Prostate gland (tissue), 2 donors: ENCODE results near the gene TRIM7.

ENCODE experiments used
- POLR2A ChIP-seq: fragments of 450-650 bp; IDR thresholded peaks from one replicate; pipeline ENCODE4 v1.6.1; 2016; ENCODE audit warnings: antibody characterized with exemption, mild to moderate bottlenecking
- POLR2AphosphoS5 ChIP-seq: sonication (generic); formaldehyde crosslinking; IDR thresholded peaks from one replicate; pipeline ENCODE4 v1.6.1; 2017; ENCODE audit warnings: antibody characterized with exemption
- TF ChIP-seq, protein P1 (sequence below), 4 experiments: fragments of 200-600 bp in 2 of 4; fragments of 450-650 bp in 2 of 4; sonication (generic) in 2 of 4; IDR thresholded peaks; 1 replicate in 3 of 4; 2 replicates in 1 of 4; pipeline ENCODE4 v1.5.1; 2016 to 2019; ENCODE audit warnings: antibody characterized with exemption in 4 of 4, mild to moderate bottlenecking in 2 of 4, moderate library complexity in 2 of 4

- TF ChIP-seq, protein P1, sequence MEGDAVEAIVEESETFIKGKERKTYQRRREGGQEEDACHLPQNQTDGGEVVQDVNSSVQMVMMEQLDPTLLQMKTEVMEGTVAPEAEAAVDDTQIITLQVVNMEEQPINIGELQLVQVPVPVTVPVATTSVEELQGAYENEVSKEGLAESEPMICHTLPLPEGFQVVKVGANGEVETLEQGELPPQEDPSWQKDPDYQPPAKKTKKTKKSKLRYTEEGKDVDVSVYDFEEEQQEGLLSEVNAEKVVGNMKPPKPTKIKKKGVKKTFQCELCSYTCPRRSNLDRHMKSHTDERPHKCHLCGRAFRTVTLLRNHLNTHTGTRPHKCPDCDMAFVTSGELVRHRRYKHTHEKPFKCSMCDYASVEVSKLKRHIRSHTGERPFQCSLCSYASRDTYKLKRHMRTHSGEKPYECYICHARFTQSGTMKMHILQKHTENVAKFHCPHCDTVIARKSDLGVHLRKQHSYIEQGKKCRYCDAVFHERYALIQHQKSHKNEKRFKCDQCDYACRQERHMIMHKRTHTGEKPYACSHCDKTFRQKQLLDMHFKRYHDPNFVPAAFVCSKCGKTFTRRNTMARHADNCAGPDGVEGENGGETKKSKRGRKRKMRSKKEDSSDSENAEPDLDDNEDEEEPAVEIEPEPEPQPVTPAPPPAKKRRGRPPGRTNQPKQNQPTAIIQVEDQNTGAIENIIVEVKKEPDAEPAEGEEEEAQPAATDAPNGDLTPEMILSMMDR (IDR thresholded peaks at IDR 0.05): no peak
- no peak for TF ChIP-seq POLR2A
- TF ChIP-seq POLR2AphosphoS5: no peak
Measured at GRCh38 chr5:181233088-181233800, 28.2 kb upstream of the TRIM7 start.
